Heart left ventricle (tissue), 13 donors: Measurements from ENCODE around the gene TRMT2A.

Experiments used
- CTCF ChIP-seq, 12 donors: fragments of 200-600 bp; sonication (generic) in 4 of 12; IDR thresholded peaks; one replicate each; pipeline versions ENCODE4 v1.5.0 to v1.8.0; 2018 to 2022; ENCODE audit warnings: antibody characterized with exemption in 12 of 12, mild to moderate bottlenecking in 5 of 12
- POLR2A ChIP-seq, 2 donors: fragments of 450-650 bp; IDR thresholded peaks; one replicate each; pipeline ENCODE4 v1.6.1; 2017; ENCODE audit warnings: antibody characterized with exemption in 2 of 2, mild to moderate bottlenecking in 2 of 2, moderate library complexity in 2 of 2
- donor health status: ischemic (EF 13 %, LVEDD 7.1; RV severe dilation, severe dysfunction).
- donor health status: DM: no; HTN: yes; CAD: no.
- donor health status: DM: no; HTN: no; CAD: no.
- donor health status: ischemic (EF 25% LVEDD 6.9; RV normal size, moderate dysfunction).
- donor health status: ischemic (EF 25% LVEDD 5.7; RV mildly dilated, moderate dysfunction).
- donor health status: ischemic (EF 35%, LVEDD 5.7; RV mildly dilated, moderate dysfunction).
- donor health status: nonischemic (EF 11% LVEDD 7.7; RV severe dilation, severe dysfunction).
- donor health status: DM: yes; HTN: yes; CAD: no.
- donor health status: PGD.
- donor health status: ischemic (EF 29% LVEDD 5.4; RV normal size, mild dysfunction).
- donor health status: nonischemic (EF 23%, LVEDD 6.1; RV moderate dilation, normal function).

DNA sequence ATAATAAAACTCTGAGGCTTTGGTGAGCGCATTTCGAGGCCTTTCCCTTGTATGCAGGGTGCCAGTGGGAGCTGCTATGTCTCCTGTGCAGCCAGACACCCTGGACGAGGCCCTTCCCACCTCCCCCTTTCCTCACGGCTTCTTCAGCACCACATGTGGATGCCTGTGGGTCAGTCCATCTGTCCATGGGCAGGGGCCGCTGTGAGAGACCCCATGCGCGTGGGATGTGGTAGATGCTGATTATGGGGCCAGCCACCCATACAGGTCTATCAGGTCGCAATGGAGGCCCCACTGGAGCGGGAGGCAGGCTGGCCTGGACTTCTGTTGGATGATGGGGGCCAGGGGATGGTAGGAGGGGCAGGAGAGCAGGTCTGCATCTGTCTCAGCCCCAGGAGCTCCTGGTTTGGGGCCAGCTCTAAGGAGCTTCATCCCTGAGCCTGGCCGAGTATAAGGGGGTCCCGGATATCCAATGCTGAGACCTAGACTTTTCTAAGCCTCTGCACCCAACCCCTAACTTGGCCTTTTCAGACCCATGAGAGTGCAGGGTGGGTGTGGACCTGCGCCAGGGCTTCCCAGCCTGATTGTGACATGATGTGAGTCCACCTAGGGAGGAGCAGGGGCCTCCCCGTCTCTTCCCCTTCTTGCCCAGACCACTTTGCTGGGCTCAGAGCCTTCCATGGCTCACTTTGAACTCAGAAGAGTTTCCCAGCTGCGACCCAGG, 51.0 kb downstream of the TRMT2A start:
- TF ChIP-seq POLR2A (IDR thresholded peaks at IDR 0.05) (no peak), CTCF (IDR thresholded peaks at IDR 0.05) (no peak)
